Activated gamma-delta T cell (primary cell): Measurements from ENCODE around the gene GFOD1.
A peak's percentile ranks its signal among the peaks of the same experiment; 100 is the strongest.
"Not testable (repeated sequence)": the region's sequence is repeated elsewhere in the genome, so short reads cannot be mapped to it uniquely, and the experiment has no call there.

ENCODE experiments used
- DNase-seq: peaks from one replicate; lab custom pipeline; 2025; lab: John Stamatoyannopoulos, UW

Gene GFOD1

GRCh38 chr6:13441778-13442177 lies 45.6 kb downstream of the GFOD1 start:
- no peak for DNase-seq

GRCh38 chr6:13439644-13440043 lies 47.8 kb downstream of the GFOD1 start:
- DNase-seq, result no peak

GRCh38 chr6:13438126-13438525 lies 49.3 kb downstream of the GFOD1 start:
- DNase-seq, result no peak

GRCh38 chr6:13437218-13437996 lies 50.0 kb downstream of the GFOD1 start:
- no peak for DNase-seq

- no peak for DNase-seq
Observed at GRCh38 chr6:13436399-13437217, 50.8 kb downstream of the GFOD1 start.

- DNase-seq, result no peak
Observed at GRCh38 chr6:13435477-13436246, 51.7 kb downstream of the GFOD1 start.

GRCh38 chr6:13434777-13435176 lies 52.6 kb downstream of the GFOD1 start:
- no peak for DNase-seq

GRCh38 chr6:13434135-13434775 lies 53.1 kb downstream of the GFOD1 start:
- not testable (repeated sequence) for DNase-seq

GRCh38 chr6:13433709-13434121 lies 53.7 kb downstream of the GFOD1 start:
- no peak for DNase-seq

GRCh38 chr6:13432526-13433184 lies 54.7 kb downstream of the GFOD1 start:
- no peak for DNase-seq

GRCh38 chr6:13431861-13432465 lies 55.4 kb downstream of the GFOD1 start:
- no peak for DNase-seq

- no peak for DNase-seq
Observed at GRCh38 chr6:13431059-13431656, 56.2 kb downstream of the GFOD1 start.

GRCh38 chr6:13429406-13429753 lies 58.0 kb downstream of the GFOD1 start:
- no peak for DNase-seq

GRCh38 chr6:13428583-13429405 lies 58.6 kb downstream of the GFOD1 start:
- no peak for DNase-seq

GRCh38 chr6:13427801-13428582 lies 59.4 kb downstream of the GFOD1 start:
- DNase-seq, result peak; percentile 35

GRCh38 chr6:13427316-13427715 lies 60.1 kb downstream of the GFOD1 start:
- DNase-seq, result no peak

GRCh38 chr6:13425943-13426931 lies 61.2 kb downstream of the GFOD1 start:
- no peak for DNase-seq
